IPS DF 6.9 (cell line): ENCODE measurements around the gene C11orf21.

Experiments
- DNase-seq: peaks from one replicate; pipeline ENCODE4 v3.0.0-alpha.2; 2013; ENCODE audit warnings: low read depth, low spot score
- H3K27ac ChIP-seq: one replicate; pipeline ENCODE4 v1.5.1; 2013; ENCODE audit warnings: low read length, control low read depth
- H3K27me3 ChIP-seq: 2 replicates; pipeline ENCODE4 v1.6.1; 2013; ENCODE audit warnings: mild to moderate bottlenecking, low read length; ENCODE audit not compliant: control insufficient read depth, insufficient read depth
- H3K36me3 ChIP-seq: 2 replicates; pipeline ENCODE4 v1.6.1; 2013; ENCODE audit warnings: low read length; ENCODE audit not compliant: control insufficient read depth, insufficient read depth
- H3K4me1 ChIP-seq: 2 replicates; pipeline ENCODE4 v1.6.1; 2013; ENCODE audit warnings: low read length; ENCODE audit not compliant: control insufficient read depth, insufficient read depth
- H3K4me3 ChIP-seq: 2 replicates; pipeline ENCODE4 v1.5.1; 2013; ENCODE audit warnings: mild to moderate bottlenecking, low read length
- H3K9me3 ChIP-seq: 2 replicates; pipeline ENCODE4 v1.6.1; 2013; ENCODE audit warnings: low read length, inconsistent platforms; ENCODE audit not compliant: control insufficient read depth, insufficient read depth
- WGBS: extraction: QIAGEN DNeasy Blood & Tissue Kit; methylation state at CpG from one replicate; pipeline ENCODE4 v1.1.7; 2013; ENCODE audit warnings: mixed read lengths, missing lambda C conversion rate; ENCODE audit not compliant: insufficient read length, insufficient coverage; 5-methylcytosine and 5-hydroxymethylcytosine counted together

Gene C11orf21

GRCh38 chr11:2248242-2248641 lies 53.5 kb downstream of the C11orf21 start:
- Histone ChIP-seq H3K9me3 (no peaks in the 10 kb centered on the region), H3K27ac (no peak overlapping the region), H3K4me3 (no peak overlapping the region), H3K4me1 (no peaks in the 10 kb centered on the region), H3K36me3 (no peaks in the 10 kb centered on the region), H3K27me3 (0 out of 2 replicates have a peak, but pooled peaks cover 1% of the 10 kb centered on the region)
- no CpG with 5 or more reads among the region's 11 CpGs for WGBS
- no peak for DNase-seq

GRCh38 chr11:2247496-2247895 lies 54.2 kb downstream of the C11orf21 start:
- no peak overlapping the region for H3K4me3 ChIP-seq
- no peaks in the 10 kb centered on the region for H3K4me1 ChIP-seq
- H3K27me3 ChIP-seq: 0 out of 2 replicates have a peak, but pooled peaks cover 1% of the 10 kb centered on the region
- no peak overlapping the region for H3K27ac ChIP-seq
- H3K36me3 ChIP-seq: no peaks in the 10 kb centered on the region
- H3K9me3 ChIP-seq: no peaks in the 10 kb centered on the region
- no CpG with 5 or more reads among the region's 7 CpGs for WGBS
- DNase-seq: no peak
